ENCODE data around the gene SLC51A.

SLC51A gene

GRCh38 chr3:196217307-196218154 lies 1.2 kb downstream of the SLC51A start:
- DNase-seq = no peak

DNA sequence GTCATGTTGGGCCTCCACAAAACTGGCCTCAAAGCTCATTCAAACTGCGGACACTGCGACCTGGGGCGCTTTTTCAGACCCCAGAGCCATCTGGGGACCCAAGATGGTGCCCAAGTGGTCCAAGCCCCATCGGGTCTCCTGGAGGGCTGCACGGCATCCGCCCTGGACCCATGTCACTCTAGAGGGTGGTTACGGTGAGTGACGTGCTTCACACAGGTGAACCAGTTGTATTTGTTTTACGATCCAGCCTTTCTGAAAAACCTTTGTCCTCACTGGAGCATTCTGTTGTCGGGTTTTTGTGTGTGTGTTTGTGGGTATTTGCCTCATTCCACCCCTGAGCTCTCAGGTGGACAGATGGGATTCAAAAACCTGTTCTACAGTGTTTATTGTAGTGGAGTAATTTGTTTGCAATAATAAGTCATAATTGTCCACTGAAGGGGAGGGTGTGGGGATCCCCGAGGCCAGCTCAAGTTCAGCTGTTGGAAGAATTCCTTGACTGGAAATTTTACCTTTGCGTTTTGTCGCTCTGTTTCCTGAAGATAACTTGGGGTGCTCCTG lies 1.9 kb downstream of the SLC51A start:
- DNase-seq = no peak

- DNase-seq = peak; percentile 70
Observed at GRCh38 chr3:196219194-196219969, 3.0 kb downstream of the SLC51A start.

- no peak for DNase-seq
Observed at GRCh38 chr3:196219970-196220311, 3.6 kb downstream of the SLC51A start.

DNA sequence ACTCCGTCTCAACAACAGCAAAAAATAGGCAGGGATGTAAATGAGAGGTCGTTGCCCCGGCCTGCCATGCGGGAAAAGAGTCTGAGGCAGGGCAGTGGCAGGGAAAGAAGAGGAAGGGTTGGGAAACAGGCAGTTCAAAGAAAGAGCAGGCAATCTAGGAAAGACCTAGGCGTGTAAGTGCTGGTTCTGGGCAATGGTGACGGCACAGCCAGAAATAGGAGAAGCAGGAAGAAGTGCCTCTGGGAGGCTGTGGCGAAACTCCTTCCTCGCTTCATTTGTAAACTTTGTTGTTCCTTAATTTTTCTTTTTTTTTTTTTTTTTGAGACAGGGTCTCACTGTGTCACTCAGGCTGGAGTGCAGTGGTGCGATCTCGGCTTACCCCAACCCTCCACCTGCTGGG lies 4.3 kb downstream of the SLC51A start:
- DNase-seq = no peak

DNA sequence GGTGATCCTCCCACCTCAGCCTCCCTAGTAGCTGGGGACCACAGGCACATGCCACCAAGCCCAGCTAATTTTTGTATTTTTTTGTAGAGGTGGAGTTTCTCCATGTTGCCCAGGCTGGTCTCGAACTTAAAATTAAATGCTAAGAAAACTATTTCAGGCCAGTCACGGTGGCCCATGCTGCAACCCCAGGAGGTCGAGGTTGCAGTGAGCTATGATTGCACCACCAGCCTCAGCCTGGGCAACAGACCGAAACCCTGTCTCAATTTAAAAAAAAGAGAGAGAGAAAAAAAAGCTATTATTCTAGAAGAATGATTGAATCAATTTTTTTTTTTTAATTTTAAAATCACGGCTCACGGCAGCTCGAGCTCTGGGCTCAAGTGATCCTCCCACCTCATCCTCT lies 4.7 kb downstream of the SLC51A start:
- no peak for DNase-seq

DNA sequence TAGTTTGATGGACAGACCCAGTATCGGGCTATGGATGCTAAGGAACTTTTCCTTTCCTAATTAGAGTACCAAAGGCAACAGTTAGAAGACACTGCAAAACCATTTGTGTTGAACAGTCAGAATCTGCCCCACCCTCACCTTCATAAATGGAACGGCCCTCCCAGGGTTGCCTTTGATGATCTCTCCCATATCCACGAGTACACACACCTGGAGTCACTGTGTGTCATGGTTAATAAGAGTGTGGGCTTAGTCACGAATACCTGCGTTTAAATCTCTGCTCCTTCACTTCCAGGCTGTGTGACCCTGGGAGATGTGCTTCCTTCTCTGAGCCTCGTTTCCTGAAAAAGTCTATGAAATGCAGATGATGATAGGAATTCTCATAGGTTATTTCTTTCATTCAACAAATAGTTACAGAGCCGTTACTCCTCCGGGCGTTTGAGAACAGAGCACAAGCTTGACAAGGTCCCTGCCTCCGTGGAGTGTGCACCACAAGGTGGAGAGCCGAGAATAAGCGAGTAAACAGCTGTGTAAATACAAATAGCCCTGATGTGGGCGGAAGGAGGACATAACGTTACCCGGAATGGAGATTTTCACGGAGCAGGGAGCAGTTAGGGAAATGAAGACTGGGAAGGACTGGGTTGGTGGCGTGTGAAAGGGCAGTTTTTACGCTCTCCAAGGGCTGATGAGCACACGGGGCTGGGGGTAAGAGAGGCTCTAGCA lies 6.7 kb downstream of the SLC51A start:
- DNase-seq = no peak

- DNase-seq = no peak
Observed at GRCh38 chr3:196225086-196225485, 8.8 kb downstream of the SLC51A start.

GRCh38 chr3:196225763-196226364 lies 9.5 kb downstream of the SLC51A start:
- no peak for DNase-seq

- DNase-seq = no peak
Observed at GRCh38 chr3:196227121-196227561, 10.8 kb downstream of the SLC51A start.

GRCh38 chr3:196227629-196228493 lies 11.5 kb downstream of the SLC51A start:
- DNase-seq = no peak

DNA sequence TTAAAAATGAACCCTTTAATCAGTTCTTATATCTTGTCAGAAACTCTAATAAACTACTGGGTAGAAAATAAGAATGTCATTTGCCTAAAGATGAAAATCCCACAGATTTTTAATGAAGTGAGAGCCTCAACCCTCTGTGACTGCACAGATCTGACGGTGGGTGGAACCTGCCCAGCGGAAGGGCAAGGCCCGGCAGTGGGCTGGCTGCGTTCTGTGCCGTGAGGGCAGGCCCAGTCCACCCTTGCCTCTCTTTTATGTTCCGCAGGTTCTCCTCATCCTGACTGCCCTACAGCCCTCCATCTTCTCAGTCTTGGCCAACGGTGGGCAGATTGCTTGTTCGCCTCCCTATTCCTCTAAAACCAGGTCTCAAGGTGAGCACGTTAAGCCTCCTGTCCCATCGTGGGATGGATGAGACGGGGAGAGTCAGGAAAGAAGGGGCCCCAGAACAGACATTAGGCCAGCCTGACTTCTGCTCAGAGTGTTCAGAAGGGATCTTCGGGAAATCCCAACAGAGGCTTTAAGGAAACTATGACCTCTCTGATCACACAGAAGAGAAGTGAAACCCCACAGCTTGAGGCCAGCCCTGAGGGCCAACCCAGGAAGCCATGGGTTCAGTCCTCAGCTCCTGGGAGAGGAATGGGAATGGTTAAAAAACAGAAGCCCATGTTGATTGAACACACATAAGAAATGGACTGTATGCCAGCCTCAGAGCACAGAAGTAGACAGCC lies 16.0 kb downstream of the SLC51A start:
- peak; percentile 19 for DNase-seq

- peak; percentile 21 for DNase-seq
Observed at GRCh38 chr3:196232882-196233251, 16.5 kb downstream of the SLC51A start.

GRCh38 chr3:196235452-196236122 lies 19.3 kb downstream of the SLC51A start:
- no peak for DNase-seq

GRCh38 chr3:196236223-196236622 lies 19.9 kb downstream of the SLC51A start:
- no peak for DNase-seq

DNA sequence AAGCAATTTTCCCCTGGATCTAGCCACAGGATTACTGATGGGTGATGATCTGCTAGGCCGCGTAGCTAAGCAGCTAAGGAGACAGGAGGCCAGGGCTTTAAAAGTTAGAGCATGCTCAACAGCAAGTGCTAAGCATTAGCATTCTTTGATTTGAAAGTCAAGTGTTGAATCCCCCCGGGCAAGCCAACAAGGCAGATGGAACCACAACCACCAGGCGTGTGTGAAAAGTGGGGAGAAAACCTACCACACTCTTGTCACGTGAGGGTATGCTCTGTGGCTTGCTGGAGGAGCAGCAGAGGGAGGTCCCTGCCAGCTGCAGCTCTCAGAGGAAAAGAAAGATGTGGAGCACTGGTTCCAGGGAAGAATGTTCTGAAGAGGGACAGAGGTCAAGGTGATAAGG lies 20.9 kb downstream of the SLC51A start:
- no peak for DNase-seq

GRCh38 chr3:196238612-196239560 lies 22.6 kb downstream of the SLC51A start:
- DNase-seq = no peak

DNA sequence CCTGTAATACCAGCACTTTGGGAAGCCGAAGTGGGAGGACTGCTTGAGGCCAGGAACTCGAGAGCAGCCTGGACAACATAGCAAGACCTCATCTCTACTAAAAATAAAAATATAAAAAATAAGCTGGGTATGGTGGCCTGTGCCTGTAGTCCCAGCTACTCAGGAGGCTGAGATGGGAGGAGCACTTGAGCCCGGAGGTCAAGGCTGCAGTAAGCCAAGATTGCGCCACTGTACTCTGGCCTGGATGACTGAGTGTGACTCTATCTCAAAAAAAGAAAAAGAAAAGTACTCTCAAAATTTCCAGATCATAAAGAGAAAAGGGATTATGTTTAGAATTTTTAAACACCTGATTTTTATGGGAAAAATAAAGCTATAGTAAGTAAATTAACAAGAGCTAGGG lies 24.1 kb downstream of the SLC51A start:
- no peak for DNase-seq

GRCh38 chr3:196241704-196242103 lies 25.4 kb downstream of the SLC51A start:
- no peak for DNase-seq
